Mesendoderm (in vitro differentiated cells): ENCODE data around the gene BAG2.

ENCODE experiments used
- DNase-seq: peaks from one replicate; pipeline ENCODE4 v3.0.0; 2013
- H2AK5ac ChIP-seq: 2 replicates; pipeline ENCODE4 v1.6.1; 2013; ENCODE audit warnings: low read length, inconsistent platforms
- H2BK120ac ChIP-seq: 2 replicates; pipeline ENCODE4 v1.6.1; 2013; ENCODE audit warnings: low read depth, mild to moderate bottlenecking, low read length, moderate library complexity, mixed read lengths
- H2BK15ac ChIP-seq: replicated peaks from 2 replicates; pipeline ENCODE4 v1.6.1; 2013; ENCODE audit warnings: low read depth, mild to moderate bottlenecking, moderate library complexity
- H2BK5ac ChIP-seq: 2 replicates; pipeline ENCODE4 v1.6.1; 2013; ENCODE audit warnings: low read length, inconsistent platforms
- H3K18ac ChIP-seq: 2 replicates; pipeline ENCODE4 v1.6.1; 2013; ENCODE audit warnings: mild to moderate bottlenecking, low read length, mixed read lengths
- H3K23ac ChIP-seq: one replicate; pipeline ENCODE4 v1.6.1; 2013; ENCODE audit warnings: low read length
- H3K27ac ChIP-seq: 2 replicates; pipeline ENCODE4 v1.5.1; 2013; ENCODE audit warnings: low read depth, mild to moderate bottlenecking, inconsistent platforms, low read length, moderate library complexity
- H3K27me3 ChIP-seq: 2 replicates; pipeline ENCODE4 v1.6.1; 2013; ENCODE audit warnings: low read length, control low read depth, mild to moderate bottlenecking, inconsistent platforms; ENCODE audit not compliant: insufficient read depth, poor library complexity
- H3K36me3 ChIP-seq: 2 replicates; pipeline ENCODE4 v1.6.1; 2013; ENCODE audit warnings: low read length, inconsistent platforms; ENCODE audit not compliant: control insufficient read depth, insufficient read depth
- H3K4ac ChIP-seq: one replicate; pipeline ENCODE4 v1.6.1; 2013; ENCODE audit warnings: low read depth, mild to moderate bottlenecking, low read length, moderate library complexity
- H3K4me1 ChIP-seq: 2 replicates; pipeline ENCODE4 v1.6.1; 2013; ENCODE audit warnings: low read depth, low read length, inconsistent platforms; ENCODE audit not compliant: control insufficient read depth
- H3K4me2 ChIP-seq: 2 replicates; pipeline ENCODE4 v1.6.1; 2013; ENCODE audit warnings: low read length
- H3K4me3 ChIP-seq: 2 replicates; pipeline ENCODE4 v1.5.1; 2013; ENCODE audit warnings: mild to moderate bottlenecking, low read length
- H3K56ac ChIP-seq: one replicate; pipeline ENCODE4 v1.6.1; 2013; ENCODE audit warnings: low read length
- H3K79me1 ChIP-seq: 2 replicates; pipeline ENCODE4 v1.6.1; 2013; ENCODE audit warnings: low read length, inconsistent platforms
- H3K79me2 ChIP-seq: 2 replicates; pipeline ENCODE4 v1.6.1; 2013; ENCODE audit warnings: mild to moderate bottlenecking, low read length; ENCODE audit not compliant: control insufficient read depth, insufficient read depth
- H3K9ac ChIP-seq: 2 replicates; pipeline ENCODE4 v1.6.1; 2013; ENCODE audit warnings: low read length, inconsistent platforms
- H4K5ac ChIP-seq: one replicate; pipeline ENCODE4 v1.6.1; 2013; ENCODE audit warnings: low read length
- H4K8ac ChIP-seq: one replicate; pipeline ENCODE4 v1.6.1; 2013; ENCODE audit warnings: low read depth, mild to moderate bottlenecking, control low read depth, low read length, moderate library complexity
- WGBS: extraction: QIAGEN DNeasy Blood & Tissue Kit; methylation state at CpG from one replicate; pipeline ENCODE4 v1.1.7; 2013; ENCODE audit warnings: low lambda C conversion rate, missing lambda C conversion rate; ENCODE audit not compliant: insufficient coverage; ENCODE audit errors: extremely low coverage; 5-methylcytosine and 5-hydroxymethylcytosine counted together

The BAG2 gene

DNA sequence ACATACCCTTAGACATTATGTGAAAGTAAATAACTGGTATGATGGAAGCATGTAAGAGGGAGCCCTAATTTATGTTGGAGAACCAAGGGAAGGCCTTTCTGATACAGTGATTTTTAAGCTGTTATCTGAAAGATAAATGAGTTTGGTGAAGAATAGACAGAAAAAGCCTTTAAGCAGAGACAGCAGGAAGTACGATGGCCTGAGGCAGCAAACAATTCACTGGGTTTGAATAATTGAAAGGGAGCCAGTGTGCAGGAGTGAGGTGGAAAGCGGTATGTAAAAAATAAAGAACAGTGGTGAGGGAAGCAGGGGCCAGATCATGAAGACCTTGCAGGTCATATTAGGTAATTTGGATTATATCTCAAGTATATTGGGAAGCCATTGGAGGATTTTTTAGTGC, 54.1 kb downstream of the BAG2 start:
- no peaks in the 10 kb centered on the region for H3K79me2 ChIP-seq
- no peak overlapping the region for H3K27ac ChIP-seq
- H3K27me3 ChIP-seq, result no peaks in the 10 kb centered on the region
- no peak overlapping the region for H2AK5ac ChIP-seq
- no peak overlapping the region for H2BK5ac ChIP-seq
- H3K18ac ChIP-seq, result no peak overlapping the region
- no peak overlapping the region for H3K56ac ChIP-seq
- H3K23ac ChIP-seq, result no peak overlapping the region
- no peaks in the 10 kb centered on the region for H3K79me1 ChIP-seq
- H2BK120ac ChIP-seq, result no peak overlapping the region
- peaks cover 2% of the 10 kb centered on the region for H3K4me1 ChIP-seq
- no peak overlapping the region for H2BK15ac ChIP-seq
- H3K4me2 ChIP-seq, result no peak overlapping the region
- no CpG with 5 or more reads among the region's 2 CpGs for WGBS
- no peak overlapping the region for H3K9ac ChIP-seq
- no peak overlapping the region for H3K4ac ChIP-seq
- DNase-seq, result no peak
- no peaks in the 10 kb centered on the region for H3K36me3 ChIP-seq
- no peak overlapping the region for H3K4me3 ChIP-seq
- H4K8ac ChIP-seq, result no peak overlapping the region
- no peak overlapping the region for H4K5ac ChIP-seq
